Measurements from ENCODE around the gene TTBK2.
"Not testable (repeated sequence)": the region's sequence is repeated elsewhere in the genome, so short reads cannot be mapped to it uniquely, and the experiment has no call there.

TTBK2 gene

DNA sequence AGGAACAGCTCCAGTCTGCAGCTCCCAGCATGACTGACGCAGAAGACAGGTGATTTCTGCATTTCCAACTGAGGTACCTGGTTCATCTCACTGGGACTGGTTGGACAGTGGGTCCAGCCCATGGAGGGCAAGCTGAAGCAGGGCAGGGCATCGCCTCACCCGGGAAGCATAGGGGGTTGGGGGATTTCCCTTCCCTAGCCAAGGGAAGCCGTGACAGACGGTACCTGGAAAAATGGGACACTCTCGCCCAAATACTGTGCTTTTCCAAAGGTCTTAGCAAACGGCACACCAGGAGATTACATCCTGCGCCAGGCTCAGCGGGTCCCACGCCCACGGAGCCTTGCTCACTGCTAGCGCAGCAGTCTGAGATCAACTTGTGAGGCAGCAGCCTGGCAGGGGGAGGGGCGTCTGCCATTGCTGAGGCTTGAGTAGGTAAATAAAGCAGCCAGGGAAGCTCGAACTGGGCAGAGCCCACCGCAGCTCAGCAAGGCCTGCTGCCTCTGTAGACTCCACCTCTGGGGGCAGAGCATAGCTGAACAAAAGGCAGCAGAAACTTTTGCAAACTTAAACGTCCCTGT, 156.3 kb downstream of the TTBK2 start:
- DNase-seq (ENCODE audit: low read depth in 2 of 2) = not testable (repeated sequence)

DNA sequence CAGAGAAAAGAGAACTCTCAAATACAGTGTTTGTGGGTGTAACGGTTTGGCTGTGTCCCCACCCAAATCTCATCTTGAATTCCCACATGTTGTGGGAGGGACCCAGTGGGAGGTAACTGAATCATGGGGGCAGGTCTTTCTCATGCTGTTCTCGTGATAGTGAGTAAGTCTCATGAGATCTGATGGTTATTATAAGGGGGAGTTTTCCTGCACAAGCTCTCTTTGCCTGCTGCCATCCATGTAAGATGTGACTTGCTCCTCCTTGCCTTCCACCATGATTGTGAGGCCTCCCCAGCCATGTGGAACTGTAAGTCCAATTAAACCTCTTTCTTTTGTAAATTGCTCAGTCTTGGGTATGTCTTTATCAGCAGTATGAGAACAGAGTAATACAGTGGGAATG, 158.8 kb downstream of the TTBK2 start:
- DNase-seq (ENCODE audit: low read depth in 2 of 2) = not testable (repeated sequence)

DNA sequence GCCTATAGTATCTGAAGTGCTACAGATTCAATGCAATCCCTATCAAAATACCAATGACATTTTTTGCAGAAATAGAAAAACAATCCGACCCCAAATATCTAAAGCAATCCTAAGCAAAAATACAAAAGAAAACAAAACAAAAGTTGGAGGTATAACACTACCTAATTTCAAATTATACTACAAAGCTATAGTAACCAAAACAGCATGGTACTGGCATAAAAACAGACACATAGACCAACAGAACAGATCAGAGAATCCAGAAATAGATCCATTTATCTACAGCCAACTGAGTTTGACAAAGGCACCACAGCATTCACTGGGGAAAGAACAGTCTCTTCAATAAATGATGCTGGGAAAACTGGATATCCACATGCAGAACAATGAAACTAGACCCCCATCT, 159.8 kb downstream of the TTBK2 start:
- DNase-seq (ENCODE audit: low read depth in 2 of 2) = no peak

DNA sequence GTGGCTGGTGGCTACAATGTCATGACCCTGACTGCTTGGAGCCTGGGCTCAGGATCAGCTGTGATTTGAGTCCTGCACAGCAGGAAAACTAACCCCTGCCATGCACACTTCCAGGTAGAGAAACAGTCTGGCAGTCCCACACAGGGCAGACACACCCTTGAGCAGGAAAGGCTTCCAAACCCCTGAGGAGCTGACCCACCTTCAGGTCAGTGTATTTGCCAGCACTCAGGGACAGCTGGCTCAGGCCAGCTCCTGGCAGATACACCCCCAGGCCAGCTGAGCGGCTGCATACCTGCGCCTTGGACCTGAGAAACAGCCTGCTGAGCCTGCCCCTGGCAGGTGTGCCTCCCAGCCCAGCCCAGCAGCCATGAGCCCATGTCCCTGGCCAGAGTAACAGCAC, 161.5 kb downstream of the TTBK2 start:
- DNase-seq (ENCODE audit: low read depth in 2 of 2) = no peak

DNA sequence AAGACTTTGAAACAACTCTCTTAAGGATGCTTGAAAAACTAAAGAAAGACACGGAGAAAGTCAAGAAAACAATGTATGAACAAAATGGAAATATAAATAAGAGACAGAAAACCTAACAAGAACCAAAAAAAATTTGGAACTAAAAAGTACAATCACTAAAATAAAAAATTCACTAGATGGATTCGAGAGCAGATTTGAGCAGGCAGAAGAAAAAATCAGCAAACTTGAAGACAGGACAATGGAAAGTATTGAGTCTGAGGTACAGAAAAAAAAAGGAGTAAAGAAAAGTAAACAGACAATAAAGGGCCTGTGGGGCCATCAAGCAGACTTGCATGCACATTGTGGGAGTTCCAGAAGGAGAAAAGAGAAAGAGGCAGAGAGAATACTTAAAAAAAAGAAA, 170.3 kb downstream of the TTBK2 start:
- DNase-seq (ENCODE audit: low read depth in 2 of 2) = no peak

DNA sequence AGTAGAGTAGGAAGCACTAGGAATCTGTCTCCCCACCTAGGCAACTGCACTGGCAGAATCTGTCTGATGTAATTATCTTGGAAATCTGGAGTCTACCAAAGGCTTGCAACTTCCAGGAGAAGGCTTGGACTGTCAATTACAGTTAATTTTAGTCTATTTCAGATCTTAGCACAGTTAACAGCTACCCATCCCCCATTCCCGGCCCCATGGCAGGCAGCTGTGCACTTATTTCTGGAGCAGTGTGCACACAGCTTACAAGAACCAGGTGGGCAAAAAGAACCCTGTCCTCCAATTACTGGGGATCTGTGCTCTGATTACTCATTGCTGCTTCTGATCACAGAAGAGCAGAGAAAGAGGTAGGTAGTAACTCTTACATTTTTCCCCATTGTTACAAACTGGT, 171.3 kb downstream of the TTBK2 start:
- no peak for DNase-seq (ENCODE audit: low read depth in 2 of 2)

DNA sequence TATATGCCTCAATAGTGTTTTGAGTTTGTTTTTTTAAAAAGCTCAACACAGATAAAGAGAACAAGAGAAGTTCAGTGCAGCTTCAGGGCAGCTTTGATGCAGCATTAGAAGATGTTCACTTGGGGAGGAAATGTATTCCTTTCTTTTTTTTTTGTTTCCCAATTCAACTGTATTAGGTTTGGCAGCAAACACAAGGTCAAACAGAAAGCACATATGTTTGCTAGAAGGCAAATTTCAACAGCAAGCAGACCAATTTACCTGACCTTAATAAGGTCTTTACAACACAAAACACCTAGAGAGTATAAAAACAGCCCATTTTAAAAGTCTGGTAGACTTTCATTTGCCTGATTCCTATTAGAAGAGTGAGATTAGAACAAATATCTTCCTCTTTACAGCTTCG, 176.4 kb downstream of the TTBK2 start:
- DNase-seq (ENCODE audit: low read depth in 2 of 2) = no peak

DNA sequence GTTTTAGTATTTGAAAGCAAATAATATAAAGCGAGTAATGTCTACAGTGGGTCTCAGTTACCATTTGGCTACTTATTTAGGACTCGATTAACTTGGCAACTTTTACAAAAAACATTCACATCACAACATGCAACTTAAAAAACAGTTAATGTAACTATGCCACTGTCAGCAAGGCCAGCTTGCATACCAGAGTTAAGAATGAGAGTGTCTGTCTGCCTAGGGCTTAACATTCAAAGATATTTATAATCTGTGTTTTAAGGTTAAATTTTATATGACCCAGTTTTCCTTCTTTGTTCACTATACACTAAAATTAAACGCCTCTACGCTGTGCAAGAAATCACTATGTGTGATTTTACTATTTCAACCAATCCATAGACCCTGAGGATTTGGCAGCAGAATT, 178.4 kb downstream of the TTBK2 start:
- DNase-seq (ENCODE audit: low read depth in 2 of 2) = no peak

DNA sequence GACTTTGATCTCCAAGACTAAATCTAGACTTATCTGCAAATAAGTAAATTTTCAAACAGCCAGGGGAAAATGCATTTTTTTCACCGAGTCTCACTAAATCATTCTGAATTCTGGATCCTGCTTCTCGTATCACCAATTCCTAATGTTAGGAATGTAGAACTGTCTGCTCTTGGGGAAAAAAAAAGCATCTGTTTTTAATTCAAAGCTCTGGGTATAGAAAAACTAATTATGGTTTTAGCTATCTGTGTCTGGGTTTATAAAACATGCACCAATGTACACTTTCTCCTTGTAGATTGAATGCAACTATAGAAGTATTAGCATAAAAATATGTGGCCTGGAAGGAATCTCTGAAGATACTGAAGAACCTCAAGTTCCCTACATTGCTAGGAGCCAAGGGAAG, 178.9 kb downstream of the TTBK2 start:
- DNase-seq (ENCODE audit: low read depth in 2 of 2) = no peak

DNA sequence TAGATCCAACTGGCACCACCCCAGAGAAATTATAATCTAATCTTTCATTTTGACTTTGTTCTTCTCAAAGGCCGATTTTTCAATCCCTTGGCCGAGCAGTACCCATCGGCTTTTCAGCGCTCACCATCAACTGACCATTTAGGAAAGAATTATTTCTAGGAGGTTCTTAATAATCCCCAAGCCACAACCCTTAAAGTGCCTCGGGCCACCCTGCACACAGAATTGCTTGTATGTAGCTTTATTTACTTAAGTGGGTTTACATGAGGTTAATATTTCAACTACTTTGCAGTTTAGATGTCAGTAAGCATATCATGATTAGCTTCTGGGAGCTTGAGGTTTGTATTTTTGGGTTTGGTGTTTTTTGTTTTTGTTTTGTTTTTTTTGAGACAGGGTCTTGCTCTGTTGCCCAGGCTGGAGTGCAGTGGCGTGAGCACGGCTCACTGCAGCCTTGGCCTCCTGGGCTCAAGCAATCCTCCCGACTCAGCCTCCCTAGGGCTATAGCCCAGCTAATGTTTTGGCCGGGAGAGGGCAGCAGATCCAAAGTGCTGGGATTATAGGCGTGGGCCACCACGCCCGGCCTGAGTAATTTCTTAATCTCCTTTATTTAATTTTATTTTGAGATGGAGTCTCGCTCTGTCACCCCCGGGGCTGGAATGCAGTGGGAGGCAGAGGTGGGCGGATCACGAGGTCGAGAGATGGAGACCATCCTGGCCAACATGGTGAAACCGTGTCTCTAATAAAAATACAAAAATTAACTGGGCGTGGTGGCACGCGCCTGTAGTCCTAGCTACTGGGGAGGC, 182.8 kb downstream of the TTBK2 start:
- DNase-seq (ENCODE audit: low read depth in 2 of 2) = no peak

DNA sequence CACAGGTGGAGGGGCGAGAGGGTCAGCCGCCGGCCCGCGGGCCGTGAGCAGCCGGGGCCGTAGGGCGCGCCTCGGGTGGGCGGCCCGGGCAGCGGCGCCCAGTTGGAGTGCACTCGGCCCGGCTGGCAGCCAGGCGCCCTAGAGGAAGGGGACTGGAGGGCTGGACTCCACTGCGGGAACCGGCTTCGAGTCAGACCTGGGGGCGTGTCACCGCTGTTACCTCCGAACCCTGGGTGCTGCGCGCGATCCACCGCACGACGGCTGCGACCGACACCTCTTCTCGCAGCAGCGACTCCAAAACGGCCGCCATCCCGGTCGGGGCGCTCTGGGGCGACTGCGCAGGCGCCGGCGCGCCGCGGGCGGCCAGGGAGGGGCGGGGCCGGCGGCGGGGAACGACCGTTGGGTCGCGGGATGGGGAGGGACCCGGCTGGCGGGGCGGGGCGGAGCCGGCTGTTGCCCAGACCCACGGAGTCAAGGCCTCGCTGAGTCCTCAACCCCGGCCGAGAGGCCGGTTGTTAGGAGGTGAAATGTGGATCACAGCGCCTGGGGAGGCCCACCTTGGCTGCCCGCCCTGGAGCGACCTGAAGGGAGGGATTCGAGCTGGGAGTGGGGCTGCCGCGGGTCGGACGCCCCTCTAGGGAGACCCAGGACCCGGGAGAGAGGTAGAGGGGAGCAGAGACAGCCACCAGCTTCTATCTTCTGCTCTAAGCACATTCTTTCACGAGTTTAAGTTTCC, 183.6 kb downstream of the TTBK2 start, which contains the start of gene CDAN1:
Gene CDAN1 (minus strand): TSS at position 336 of the 736 bp plus-strand sequence. CDS start 26 bp downstream, at position 310.
- DNase-seq (ENCODE audit: low read depth in 2 of 2) = peak; percentile 80 to 94

DNA sequence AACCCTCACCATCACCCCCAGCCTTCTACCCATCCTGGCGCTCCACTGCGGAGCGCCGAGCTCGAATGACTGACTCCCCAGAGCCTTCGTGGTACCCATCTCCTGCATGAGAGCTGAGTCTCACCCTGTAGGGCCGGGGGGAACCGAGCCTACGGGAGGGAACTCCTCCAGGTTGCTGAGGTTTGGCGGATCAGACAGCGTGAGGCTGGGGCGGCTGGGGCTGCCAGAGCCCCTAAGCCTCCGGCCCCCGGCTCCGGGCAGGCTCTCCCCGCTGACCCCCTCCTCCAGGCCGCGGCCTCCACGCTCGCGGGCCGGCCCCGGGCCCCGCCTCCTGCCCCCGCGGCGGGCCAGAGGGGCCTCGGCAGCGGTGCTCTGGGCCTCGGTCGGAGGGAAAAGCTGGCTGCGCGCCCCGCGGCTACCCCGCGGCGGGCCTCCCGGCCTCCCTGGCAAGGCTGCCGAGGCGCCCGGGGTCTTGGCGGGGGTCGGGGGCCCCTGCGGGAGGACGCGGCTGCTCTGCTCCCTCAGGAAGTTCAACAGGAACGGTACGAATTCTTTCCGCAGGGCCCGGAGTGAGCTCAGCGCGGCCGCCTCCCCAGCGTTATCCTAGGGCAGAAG, 184.3 kb downstream of the TTBK2 start:
- no peak for DNase-seq (ENCODE audit: low read depth in 2 of 2)

DNA sequence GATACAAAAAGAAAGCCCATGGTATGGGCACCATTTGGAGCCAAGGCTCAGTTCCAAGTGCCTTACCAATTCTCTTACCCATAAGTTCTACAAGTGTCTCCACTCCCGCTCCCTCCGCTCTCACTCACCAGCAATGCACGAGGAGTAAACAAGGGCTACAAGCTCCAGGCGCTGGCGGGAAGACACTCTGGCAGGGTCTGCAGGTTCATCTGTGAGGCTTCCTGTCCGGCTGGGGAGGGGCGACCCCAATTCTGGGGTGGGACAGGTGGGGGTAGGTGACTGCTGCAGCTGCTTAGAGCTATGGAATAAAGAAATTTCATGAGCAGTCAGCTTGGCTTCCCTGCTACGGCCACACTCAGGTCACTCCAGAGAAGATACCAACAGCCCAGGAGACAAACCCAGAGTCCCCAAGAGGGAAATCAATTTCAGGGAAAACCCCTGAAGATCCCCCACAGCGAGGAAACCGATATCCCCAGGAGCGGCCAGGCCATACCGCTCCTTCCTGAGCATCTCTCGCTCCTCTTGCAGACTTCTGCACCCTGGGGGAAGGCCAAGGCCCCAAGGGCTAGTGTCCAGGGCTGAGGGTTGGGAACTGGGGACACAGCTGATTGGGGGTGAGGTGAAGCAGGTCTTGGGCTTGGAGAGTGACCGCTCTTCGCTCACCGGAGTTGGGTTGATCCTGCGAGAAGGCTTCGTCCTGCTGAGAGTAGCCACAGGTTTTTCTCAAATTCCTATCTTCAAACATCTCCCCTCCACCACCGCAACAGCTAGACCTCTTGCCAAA, 185.0 kb downstream of the TTBK2 start:
- DNase-seq (ENCODE audit: low read depth in 2 of 2) = no peak

DNA sequence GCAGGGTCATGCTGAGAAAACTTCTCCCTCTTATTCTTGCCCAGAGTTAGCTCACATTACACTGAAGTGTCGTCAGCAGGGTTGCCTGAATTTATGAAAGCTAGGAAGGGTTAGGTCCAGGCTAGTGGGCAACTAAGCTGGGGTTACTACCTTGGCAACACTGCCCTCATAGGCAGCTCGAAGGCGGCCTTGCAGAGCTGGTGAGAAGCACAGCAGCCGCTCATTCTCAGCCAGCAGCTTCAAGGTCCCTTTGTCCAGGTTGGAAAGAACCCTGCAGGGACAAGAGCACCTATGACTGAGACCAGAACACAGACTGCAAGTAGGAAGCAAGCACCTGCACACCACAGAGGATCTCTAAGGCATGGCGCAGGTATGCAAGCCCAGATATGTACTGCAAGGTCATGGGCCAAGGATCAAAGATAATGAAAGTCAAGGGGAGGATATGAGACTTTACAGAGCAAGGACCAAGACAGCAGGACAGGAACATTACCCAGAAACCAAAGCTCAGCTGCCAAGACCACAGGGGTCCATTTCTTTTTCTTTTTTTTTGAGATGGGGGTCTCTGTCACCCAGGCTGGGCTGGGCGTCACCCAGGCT, 186.4 kb downstream of the TTBK2 start:
- DNase-seq (ENCODE audit: low read depth in 2 of 2) = no peak

DNA sequence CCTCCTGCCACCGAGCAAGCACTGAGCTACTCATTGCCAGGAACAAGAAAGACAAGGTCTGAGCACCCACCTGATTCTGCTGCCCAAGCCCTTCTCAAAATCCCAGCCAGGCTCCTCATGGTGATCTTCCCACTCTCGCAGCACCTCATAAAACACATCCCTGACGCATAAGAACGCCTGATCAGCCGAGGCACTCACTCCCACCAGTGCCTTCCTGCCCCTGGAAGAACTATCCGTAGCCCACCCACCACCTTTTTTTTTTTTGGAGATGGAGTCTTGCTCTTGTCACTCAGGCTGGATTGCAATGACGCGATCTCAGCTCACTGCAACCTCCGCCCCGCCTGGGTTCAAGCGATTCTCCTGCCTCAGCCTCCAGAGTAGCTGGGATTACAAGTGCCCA, 187.6 kb downstream of the TTBK2 start:
- no peak for DNase-seq (ENCODE audit: low read depth in 2 of 2)

DNA sequence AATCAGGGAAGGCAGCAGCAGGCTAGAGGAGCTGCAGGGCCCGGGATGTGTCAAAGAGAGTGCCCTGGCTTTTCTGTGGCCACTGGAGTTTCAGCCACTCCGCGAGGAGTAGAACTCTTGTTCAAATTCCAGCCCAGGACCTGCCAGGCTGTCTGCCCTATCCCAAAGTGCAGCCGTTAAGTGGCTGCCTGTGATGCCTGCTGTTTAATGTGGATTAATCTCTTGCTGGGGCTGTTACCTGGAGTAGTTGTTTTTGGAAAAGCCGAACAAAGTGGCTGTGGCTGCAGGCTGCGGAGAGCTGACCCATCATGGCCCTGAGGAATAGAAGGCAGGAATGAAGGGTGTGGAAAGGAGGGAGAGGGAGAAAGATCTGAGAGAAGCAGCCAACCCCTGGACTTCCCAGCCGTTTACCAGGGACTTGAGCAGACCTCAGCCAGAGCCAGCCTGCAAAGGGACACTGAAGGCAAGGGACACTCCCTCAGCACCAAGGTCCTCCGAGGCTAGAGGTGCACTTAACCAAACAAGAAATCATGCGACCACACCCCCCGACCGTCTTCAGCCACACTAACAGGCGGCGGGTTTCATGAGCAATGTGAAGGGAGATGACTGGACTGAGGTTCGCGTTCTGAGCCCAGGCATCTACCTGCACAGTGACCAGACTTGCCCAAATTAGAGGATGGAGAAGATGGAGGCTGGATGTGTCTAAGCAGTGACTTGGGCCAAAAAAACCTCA, 188.3 kb downstream of the TTBK2 start:
- no peak for DNase-seq (ENCODE audit: low read depth in 2 of 2)

DNA sequence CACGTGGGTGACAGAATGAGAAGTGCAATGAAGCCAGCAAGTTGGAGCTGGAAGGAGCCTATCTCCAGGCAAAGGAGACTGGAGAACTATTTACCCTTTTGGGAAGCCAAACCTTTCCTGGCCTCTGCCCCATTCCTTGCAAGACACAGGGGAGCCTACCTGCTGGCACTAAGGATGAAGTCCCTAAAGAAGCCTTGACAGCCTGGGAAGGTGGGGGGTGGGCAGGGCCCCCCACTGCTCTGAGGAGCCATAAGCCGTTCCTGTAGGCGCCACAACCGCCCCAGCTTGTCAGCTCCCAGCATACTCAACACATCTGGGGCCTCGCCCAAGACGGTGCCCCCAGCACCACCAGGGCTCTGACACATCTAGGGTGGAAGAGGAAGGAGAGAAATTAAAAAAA, 189.1 kb downstream of the TTBK2 start:
- DNase-seq (ENCODE audit: low read depth in 2 of 2) = no peak

DNA sequence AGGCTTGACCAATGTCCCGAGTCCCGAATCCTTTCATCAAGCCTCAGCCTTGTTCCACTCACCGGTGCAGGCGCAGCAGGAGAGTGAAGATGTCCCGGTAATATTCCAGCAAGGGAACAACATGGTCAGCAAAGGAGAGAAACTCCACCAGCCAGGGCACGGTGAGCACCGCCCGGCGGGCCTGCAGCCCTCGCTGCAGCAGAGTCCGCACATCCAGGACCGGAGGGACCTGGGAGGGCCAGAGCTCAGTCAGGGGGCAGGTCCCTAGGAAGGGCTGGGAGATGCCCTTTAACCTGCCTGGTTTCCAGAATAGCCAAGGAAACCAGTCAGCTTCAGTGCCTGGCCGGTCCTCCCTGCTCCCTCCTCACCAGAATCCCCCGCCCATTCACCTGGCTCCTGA, 190.0 kb downstream of the TTBK2 start:
- no peak for DNase-seq (ENCODE audit: low read depth in 2 of 2)

DNA sequence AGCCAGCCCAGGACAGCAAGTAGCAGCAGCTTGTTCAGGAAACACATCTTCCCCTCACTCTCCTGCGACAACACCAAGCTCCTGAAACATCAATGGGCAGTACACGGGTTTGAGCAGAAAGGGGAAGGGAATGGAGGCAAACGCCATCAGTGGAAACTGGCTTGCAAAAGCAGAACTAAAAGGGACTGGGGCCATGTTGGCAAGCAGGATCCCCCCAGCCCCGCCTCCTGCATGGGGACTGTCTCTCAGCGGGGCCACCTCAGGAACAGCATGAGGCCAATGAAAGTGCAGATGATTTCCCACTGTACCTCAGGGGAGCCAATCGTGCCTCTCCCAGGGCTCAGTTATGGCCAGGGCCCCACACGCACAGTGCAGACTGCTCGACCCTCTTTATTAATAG, 190.4 kb downstream of the TTBK2 start:
- DNase-seq (ENCODE audit: low read depth in 2 of 2) = no peak

DNA sequence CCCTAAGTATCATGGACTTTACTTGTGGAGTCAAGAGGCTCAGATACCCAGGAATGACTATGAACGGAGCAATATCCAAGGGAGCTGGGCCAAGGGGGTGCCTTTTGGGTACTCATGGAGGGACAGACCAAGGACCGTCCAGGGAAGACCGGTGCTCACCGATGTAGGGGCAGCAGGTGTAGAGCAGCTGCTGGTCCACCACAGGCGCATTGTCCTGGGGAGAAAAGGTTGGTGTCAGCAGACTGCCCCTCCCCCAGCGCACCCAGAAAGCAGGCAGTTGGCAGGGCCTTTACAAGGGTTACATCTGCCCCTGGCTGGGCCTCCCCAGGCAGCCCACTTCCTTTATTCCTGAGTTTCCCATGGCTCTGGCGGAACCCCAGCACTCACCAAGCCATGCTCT, 191.2 kb downstream of the TTBK2 start:
- no peak for DNase-seq (ENCODE audit: low read depth in 2 of 2)

DNA sequence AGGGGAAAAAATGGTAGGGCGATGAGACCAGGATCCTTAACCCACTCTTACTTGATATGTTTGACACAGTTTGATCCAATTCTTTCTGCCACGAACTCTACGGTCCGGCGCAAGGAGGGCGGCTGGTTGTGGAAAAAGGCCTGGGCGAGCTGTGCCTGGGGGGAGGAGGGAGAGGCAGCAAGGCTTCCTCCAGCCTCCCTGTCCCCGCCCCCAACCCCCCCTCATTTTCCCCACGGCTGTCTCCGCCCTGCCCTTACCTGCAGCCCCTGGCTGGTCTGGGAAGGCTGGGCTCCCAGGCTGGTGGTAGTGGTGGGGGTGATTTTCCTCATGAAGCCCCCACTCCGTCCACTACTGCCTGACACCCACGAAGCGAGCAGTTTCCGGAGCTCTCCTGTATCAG, 191.6 kb downstream of the TTBK2 start:
- DNase-seq (ENCODE audit: low read depth in 2 of 2) = no peak
